NT2/D1 (cell line): ENCODE measurements around the gene CTNNA3.

Experiments used
- SUZ12 ChIP-seq: IDR thresholded peaks from 2 replicates; pipeline ENCODE4 v1.6.1; 2011; ENCODE audit not compliant: insufficient read length, insufficient read depth; ENCODE audit errors: extremely low read depth
- YY1 ChIP-seq: IDR thresholded peaks from 2 replicates; pipeline ENCODE4 v1.6.1; 2011; ENCODE audit not compliant: insufficient read length, insufficient read depth
- ZNF274 ChIP-seq: IDR thresholded peaks from 2 replicates; pipeline ENCODE4 v1.6.1; 2011; ENCODE audit warnings: mild to moderate bottlenecking, low read depth, low read length

DNA sequence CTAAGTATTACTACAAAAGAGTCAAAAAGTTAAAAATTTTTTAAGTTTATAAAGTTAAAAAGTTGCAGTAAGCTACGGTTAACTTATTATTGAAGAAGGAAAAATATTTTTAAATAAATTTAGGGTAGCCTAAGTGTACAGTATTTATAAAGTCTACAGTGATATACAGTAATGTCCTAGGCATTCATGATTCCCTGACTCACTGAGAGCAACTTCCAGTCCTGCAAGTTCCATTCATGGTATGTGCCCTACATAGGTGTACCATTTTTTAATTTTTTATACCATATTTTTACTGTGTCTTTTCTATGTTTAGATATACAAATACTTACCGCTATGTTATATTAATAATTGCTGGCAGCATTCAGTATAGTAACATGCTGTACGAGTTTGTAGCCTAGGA lies 92.3 kb downstream of the CTNNA3 start:
- TF ChIP-seq YY1 (no peak), SUZ12 (no peak), ZNF274 (no peak)
